Fibroblast of lung (primary cell): ENCODE data around the gene MMP14. TPM values are rescaled to one million over a fixed set of nuclear protein-coding genes. Genes with fewer than 3 reads are reported as not detected.

Source experiments
- DNase-seq, 2 donors: peaks; one replicate each; pipeline versions ENCODE4 v3.0.0 to v3.0.0-alpha.2; 2010; ENCODE audit warnings: low read depth in 2 of 2
- H2AFZ ChIP-seq: 2 replicates; pipeline ENCODE4 v1.5.1; 2012; ENCODE audit warnings: low read length, control low read depth, inconsistent platforms
- H3K27ac ChIP-seq: 2 replicates; pipeline ENCODE4 v1.5.1; 2011; ENCODE audit warnings: low read length, control low read depth; ENCODE audit not compliant: insufficient read depth
- H3K27me3 ChIP-seq: 2 replicates; pipeline ENCODE4 v1.5.1; 2011; ENCODE audit warnings: mild to moderate bottlenecking, low read length; ENCODE audit not compliant: control insufficient read depth, insufficient read depth
- H3K36me3 ChIP-seq: 2 replicates; pipeline ENCODE4 v1.5.1; 2011; ENCODE audit warnings: low read length; ENCODE audit not compliant: control insufficient read depth, insufficient read depth
- H3K4me1 ChIP-seq: 2 replicates; pipeline ENCODE4 v1.5.1; 2011; ENCODE audit warnings: low read length; ENCODE audit not compliant: control insufficient read depth, insufficient read depth; ENCODE audit errors: extremely low read depth
- H3K4me2 ChIP-seq: 2 replicates; pipeline ENCODE4 v1.5.1; 2011; ENCODE audit warnings: low read length, control low read depth; ENCODE audit not compliant: insufficient read depth; ENCODE audit errors: extremely low read depth
- H3K4me3 ChIP-seq, 4 experiments: fragments of 200-600 bp in 1 of 4; sonication (generic) in 1 of 4; replicated peaks in 1 of 4; 2 replicates each; pipeline ENCODE4 v1.5.1; 2011 to 2016; ENCODE audit warnings: low read length in 4 of 4, low read depth in 3 of 4, mild to moderate bottlenecking in 3 of 4, control low read depth in 2 of 4, inconsistent platforms in 1 of 4, mixed read lengths in 1 of 4; ENCODE audit not compliant: insufficient read depth in 1 of 4; ENCODE audit errors: control extremely low read depth in 1 of 4
- H3K79me2 ChIP-seq: 2 replicates; pipeline ENCODE4 v1.5.1; 2012; ENCODE audit warnings: mild to moderate bottlenecking, low read length, inconsistent platforms; ENCODE audit not compliant: control insufficient read depth, insufficient read depth
- H3K9ac ChIP-seq: 2 replicates; pipeline ENCODE4 v1.5.1; 2011; ENCODE audit warnings: mild to moderate bottlenecking, low read length, control low read depth; ENCODE audit not compliant: insufficient read depth
- H3K9me3 ChIP-seq: 2 replicates; pipeline ENCODE4 v1.5.1; 2012; ENCODE audit warnings: low read depth, low read length; ENCODE audit not compliant: control insufficient read depth, insufficient read depth
- H4K20me1 ChIP-seq: 2 replicates; pipeline ENCODE4 v1.5.1; 2011; ENCODE audit warnings: low read length; ENCODE audit not compliant: control insufficient read depth, insufficient read depth; ENCODE audit errors: extremely low read depth
- EZH2 ChIP-seq: IDR thresholded peaks from 2 replicates; pipeline ENCODE4 v1.5.1; 2012; ENCODE audit warnings: low read length, control low read depth, mild to moderate bottlenecking; ENCODE audit errors: missing control alignments
- polyA plus RNA-seq, 2 donors: library from polyadenylated mRNA; depleted of rRNA in 1 of 2; stranded (reverse) in 1 of 2; unstranded in 1 of 2; fragments of >200 nt; gene quantifications; 2 replicates each; pipeline ENCODE4 v1.2.1, GENCODE V29; 2011 to 2012; ENCODE audit warnings: missing spikeins in 1 of 2
- total RNA-seq: library from RNA; depleted of rRNA; stranded (reverse); fragments of >200 nt; gene quantifications from 2 replicates; pipeline ENCODE4 v1.2.1, GENCODE V29; 2014
- TF ChIP-seq, protein P1 (sequence below), 2 donors: IDR thresholded peaks in 1 of 2; conservative IDR thresholded peaks in 1 of 2; 1 replicate in 1 of 2; 2 replicates in 1 of 2; pipeline ENCODE4 v1.5.1; 2011 to 2012; ENCODE audit warnings: low read length in 2 of 2, control low read depth in 1 of 2, inconsistent platforms in 1 of 2, low read depth in 1 of 2, mild to moderate bottlenecking in 1 of 2

The MMP14 gene
- total and polyA plus RNA-seq, 2 donors (not counting 1 experiment from before 2014, with no cell fraction given), result 375 to 397 TPM

DNA sequence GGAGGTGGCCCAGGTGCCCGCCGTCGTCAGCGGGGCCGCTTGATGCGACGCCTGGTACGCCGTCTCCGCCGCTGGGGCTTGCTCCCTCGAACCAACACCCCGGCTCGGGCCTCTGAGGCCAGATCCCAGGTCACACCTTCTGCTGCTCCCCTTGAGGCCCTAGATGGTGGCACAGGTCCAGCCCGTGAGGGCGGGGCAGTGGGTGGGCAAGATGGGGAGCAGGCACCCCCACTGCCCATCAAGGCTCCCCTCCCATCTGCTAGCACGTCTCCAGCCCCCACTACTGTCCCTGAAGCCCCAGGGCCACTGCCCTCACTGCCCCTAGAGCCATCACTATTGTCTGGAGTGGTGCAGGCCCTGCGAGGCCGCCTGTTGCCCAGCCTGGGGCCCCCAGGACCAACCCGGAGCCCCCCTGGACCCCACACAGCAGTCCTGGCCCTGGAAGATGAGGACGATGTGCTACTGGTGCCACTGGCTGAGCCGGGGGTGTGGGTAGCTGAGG, 40.7 kb downstream of the MMP14 start:
- Histone ChIP-seq H3K79me2 (peaks cover 18% of the 10 kb centered on the region), H3K27ac (no peak overlapping the region), H3K4me2 (no peak overlapping the region), H3K9ac (no peak overlapping the region), H3K36me3 (peaks cover 36% of the 10 kb centered on the region), H4K20me1 (no peaks in the 10 kb centered on the region), H3K9me3 (no peaks in the 10 kb centered on the region), H3K4me3 (no peak overlapping the region), H3K27me3 (no peaks in the 10 kb centered on the region), H3K4me1 (no peaks in the 10 kb centered on the region), H2AFZ (no peak overlapping the region)
- DNase-seq, result no peak
- TF ChIP-seq, protein P1, sequence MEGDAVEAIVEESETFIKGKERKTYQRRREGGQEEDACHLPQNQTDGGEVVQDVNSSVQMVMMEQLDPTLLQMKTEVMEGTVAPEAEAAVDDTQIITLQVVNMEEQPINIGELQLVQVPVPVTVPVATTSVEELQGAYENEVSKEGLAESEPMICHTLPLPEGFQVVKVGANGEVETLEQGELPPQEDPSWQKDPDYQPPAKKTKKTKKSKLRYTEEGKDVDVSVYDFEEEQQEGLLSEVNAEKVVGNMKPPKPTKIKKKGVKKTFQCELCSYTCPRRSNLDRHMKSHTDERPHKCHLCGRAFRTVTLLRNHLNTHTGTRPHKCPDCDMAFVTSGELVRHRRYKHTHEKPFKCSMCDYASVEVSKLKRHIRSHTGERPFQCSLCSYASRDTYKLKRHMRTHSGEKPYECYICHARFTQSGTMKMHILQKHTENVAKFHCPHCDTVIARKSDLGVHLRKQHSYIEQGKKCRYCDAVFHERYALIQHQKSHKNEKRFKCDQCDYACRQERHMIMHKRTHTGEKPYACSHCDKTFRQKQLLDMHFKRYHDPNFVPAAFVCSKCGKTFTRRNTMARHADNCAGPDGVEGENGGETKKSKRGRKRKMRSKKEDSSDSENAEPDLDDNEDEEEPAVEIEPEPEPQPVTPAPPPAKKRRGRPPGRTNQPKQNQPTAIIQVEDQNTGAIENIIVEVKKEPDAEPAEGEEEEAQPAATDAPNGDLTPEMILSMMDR (conservative IDR thresholded peaks at IDR 0.05 in 1 of 2, IDR thresholded peaks at IDR 0.05 in 1 of 2; ENCODE audit: low read depth in 1 of 2, low read length in 2 of 2), result no peak
- TF ChIP-seq EZH2, result no peak

DNA sequence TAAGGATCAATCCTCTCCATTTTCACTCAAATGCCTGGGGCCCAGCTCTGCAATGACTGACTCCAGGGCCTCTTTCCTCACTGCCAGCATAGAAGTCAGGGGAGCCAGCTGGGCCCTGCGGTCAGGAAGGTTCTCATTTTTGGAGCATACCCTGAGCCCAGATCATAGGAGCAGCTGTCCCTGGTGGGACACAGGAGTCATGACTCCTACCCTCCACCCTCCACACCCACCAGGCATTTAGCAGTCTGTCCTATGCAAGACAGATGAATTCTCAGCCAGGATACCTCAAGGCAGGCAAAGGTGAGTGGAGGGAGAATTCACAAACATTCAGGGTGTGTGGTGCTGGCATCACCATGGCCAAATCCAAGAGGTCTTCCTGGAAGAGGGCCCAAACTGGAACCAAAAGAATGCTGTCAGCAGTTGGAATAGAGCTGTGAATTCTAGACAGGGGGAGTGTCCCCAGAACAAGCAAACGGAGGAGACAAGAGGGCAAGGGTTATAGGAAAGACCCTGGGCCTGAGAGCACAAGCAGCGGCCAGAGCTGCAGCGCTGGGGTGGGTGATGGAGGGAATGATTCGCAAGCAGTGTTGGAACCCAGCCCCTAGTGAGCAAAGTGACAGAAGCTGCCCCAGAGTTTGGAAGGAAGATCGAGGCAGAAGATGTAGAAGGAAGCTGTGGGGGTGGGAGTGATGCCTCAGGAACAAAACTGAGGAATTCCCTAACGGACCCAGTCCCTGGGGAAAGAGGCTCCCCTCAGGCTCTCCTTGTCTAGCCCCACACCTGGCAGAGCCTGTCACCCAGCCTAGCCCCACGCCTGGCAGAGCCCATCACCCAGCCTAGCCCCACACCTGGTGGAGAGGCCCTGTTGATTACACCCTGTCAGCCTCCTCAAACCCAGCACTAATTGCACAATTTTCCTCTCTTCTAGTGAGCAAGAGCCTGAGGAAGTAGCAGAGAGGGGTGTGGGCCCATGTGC, 42.2 kb downstream of the MMP14 start:
- Histone ChIP-seq H2AFZ (no peak overlapping the region), H4K20me1 (no peaks in the 10 kb centered on the region), H3K4me1 (peaks cover 6% of the 10 kb centered on the region), H3K4me3 (no peak overlapping the region), H3K79me2 (peaks cover 10% of the 10 kb centered on the region), H3K27ac (no peak overlapping the region), H3K9me3 (no peaks in the 10 kb centered on the region), H3K27me3 (no peaks in the 10 kb centered on the region), H3K9ac (no peak overlapping the region), H3K4me2 (no peak overlapping the region), H3K36me3 (peaks cover 36% of the 10 kb centered on the region)
- DNase-seq, result no peak
- TF ChIP-seq EZH2, result no peak
- TF ChIP-seq, protein P1 (conservative IDR thresholded peaks at IDR 0.05 in 1 of 2, IDR thresholded peaks at IDR 0.05 in 1 of 2; ENCODE audit: low read depth in 1 of 2, low read length in 2 of 2), result no peak

DNA sequence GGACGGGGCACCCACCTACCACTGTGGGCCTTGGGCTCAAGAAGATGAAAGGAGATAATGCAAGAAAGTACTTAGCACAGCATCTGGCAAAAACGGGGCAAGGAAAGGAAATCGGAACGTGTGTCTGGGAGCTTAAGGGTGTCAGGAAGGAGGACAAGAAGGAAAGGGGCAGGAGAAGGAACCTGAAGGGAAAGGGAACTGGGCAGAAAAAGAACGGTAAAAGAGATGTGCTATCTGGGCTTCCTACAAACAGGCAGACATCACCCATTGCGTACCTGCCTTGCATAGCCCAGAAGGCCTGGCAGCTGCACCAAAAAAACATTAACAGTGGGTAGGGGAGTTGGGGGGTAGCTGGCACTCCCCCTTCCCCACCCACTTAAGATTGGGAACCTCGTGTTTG, 45.7 kb downstream of the MMP14 start:
- H4K20me1 ChIP-seq, result no peaks in the 10 kb centered on the region
- no peaks in the 10 kb centered on the region for H3K79me2 ChIP-seq
- H3K4me2 ChIP-seq, result no peak overlapping the region
- H3K9ac ChIP-seq, result no peak overlapping the region
- no peak for TF ChIP-seq EZH2
- TF ChIP-seq, protein P1 (conservative IDR thresholded peaks at IDR 0.05 in 1 of 2, IDR thresholded peaks at IDR 0.05 in 1 of 2; ENCODE audit: low read depth in 1 of 2, low read length in 2 of 2), result no peak
- H2AFZ ChIP-seq, result no peak overlapping the region
- H3K4me1 ChIP-seq, result peaks cover 6% of the 10 kb centered on the region
- DNase-seq, result no peak
- H3K9me3 ChIP-seq, result no peaks in the 10 kb centered on the region
- no peak overlapping the region for H3K4me3 ChIP-seq
- H3K27me3 ChIP-seq, result no peaks in the 10 kb centered on the region
- no peak overlapping the region for H3K27ac ChIP-seq
- H3K36me3 ChIP-seq, result peaks cover 10% of the 10 kb centered on the region
